Measurements from ENCODE around the gene RALGPS1.

The RALGPS1 gene

GRCh38 chr9:127083138-127083980, 168.8 kb downstream of the RALGPS1 start:
- no peak for FAIRE-seq

- FAIRE-seq: no peak
Measured at GRCh38 chr9:127084076-127085039, 169.8 kb downstream of the RALGPS1 start.

GRCh38 chr9:127085186-127085585, 170.6 kb downstream of the RALGPS1 start:
- FAIRE-seq: no peak

- FAIRE-seq: no peak
Measured at GRCh38 chr9:127086771-127087170, 172.2 kb downstream of the RALGPS1 start.

- FAIRE-seq: no peak
Measured at GRCh38 chr9:127087411-127087810, 172.8 kb downstream of the RALGPS1 start.

GRCh38 chr9:127087836-127088235, 173.3 kb downstream of the RALGPS1 start:
- FAIRE-seq: no peak

GRCh38 chr9:127088724-127089615, 174.4 kb downstream of the RALGPS1 start:
- no peak for FAIRE-seq

- no peak for FAIRE-seq
Measured at GRCh38 chr9:127089631-127090081, 175.1 kb downstream of the RALGPS1 start.

GRCh38 chr9:127090341-127090985, 175.9 kb downstream of the RALGPS1 start:
- FAIRE-seq: no peak

- FAIRE-seq: no peak
Measured at GRCh38 chr9:127091526-127091925, 176.9 kb downstream of the RALGPS1 start.

GRCh38 chr9:127092041-127092608, 177.5 kb downstream of the RALGPS1 start:
- FAIRE-seq: no peak

- no peak for FAIRE-seq
Measured at GRCh38 chr9:127093319-127094020, 178.9 kb downstream of the RALGPS1 start.

GRCh38 chr9:127095411-127095810, 180.8 kb downstream of the RALGPS1 start:
- FAIRE-seq: no peak

- no peak for FAIRE-seq
Measured at GRCh38 chr9:127096208-127096607, 181.6 kb downstream of the RALGPS1 start.

GRCh38 chr9:127097683-127098082, 183.1 kb downstream of the RALGPS1 start:
- no peak for FAIRE-seq

- no peak for FAIRE-seq
Measured at GRCh38 chr9:127098916-127099553, 184.5 kb downstream of the RALGPS1 start.

- no peak for FAIRE-seq
Measured at GRCh38 chr9:127099664-127100063, 185.1 kb downstream of the RALGPS1 start.

GRCh38 chr9:127102176-127102575, 187.6 kb downstream of the RALGPS1 start:
- FAIRE-seq: no peak

GRCh38 chr9:127102788-127103187, 188.2 kb downstream of the RALGPS1 start:
- FAIRE-seq: no peak
